ENCODE results near the gene ZNF770.

Gene ZNF770, protein sequence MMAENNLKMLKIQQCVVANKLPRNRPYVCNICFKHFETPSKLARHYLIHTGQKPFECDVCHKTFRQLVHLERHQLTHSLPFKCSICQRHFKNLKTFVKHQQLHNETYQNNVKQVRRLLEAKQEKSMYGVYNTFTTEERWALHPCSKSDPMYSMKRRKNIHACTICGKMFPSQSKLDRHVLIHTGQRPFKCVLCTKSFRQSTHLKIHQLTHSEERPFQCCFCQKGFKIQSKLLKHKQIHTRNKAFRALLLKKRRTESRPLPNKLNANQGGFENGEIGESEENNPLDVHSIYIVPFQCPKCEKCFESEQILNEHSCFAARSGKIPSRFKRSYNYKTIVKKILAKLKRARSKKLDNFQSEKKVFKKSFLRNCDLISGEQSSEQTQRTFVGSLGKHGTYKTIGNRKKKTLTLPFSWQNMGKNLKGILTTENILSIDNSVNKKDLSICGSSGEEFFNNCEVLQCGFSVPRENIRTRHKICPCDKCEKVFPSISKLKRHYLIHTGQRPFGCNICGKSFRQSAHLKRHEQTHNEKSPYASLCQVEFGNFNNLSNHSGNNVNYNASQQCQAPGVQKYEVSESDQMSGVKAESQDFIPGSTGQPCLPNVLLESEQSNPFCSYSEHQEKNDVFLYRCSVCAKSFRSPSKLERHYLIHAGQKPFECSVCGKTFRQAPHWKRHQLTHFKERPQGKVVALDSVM

DNA sequence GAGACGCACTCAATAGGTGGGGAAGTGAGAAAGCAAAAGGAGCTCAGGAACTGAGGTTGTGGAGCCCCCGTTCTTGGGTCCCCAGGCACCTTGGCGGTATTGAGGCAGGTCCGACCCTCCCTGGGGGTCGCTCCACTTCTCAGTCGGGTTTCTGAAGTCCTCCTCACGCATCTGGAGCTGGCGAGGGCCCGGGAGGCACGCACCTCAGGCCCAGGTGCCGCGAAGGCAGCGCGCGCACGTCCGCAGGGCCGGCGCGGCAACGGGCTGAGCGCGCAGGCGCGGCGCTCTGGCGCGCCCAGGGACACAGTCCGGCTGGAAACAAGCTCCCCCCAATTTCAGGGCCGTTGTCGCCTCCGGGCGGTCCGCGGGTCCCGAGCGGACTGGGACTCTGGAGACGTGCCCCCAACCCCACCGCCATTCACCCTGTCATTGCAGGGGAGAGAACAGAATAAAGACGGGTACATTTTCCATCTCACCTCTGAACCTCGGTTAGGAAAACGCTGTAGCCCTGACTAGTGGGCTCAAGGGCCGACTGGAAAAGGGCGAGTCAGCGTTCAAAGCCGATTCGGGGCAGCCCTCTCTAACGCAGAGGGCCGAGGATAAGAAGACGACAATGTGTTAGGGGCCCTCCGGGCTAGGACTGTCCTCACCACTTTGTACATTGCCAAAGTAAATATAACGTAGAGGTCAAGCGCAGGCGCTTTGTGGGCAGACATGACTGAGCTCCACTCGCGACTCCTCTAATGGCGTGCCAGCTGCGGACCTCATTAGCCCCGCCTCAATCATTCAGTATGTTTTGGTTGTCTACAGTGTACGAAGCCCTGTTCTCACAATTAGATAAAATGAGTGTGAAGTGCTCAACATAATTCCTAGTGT is at the start of gene ZNF770:
TSS of gene ZNF770 (minus strand) at position 261 of the 876 bp plus-strand sequence. CDS start 4,853 bp downstream, outside the sequence.
- DNase-seq = no peak

DNA sequence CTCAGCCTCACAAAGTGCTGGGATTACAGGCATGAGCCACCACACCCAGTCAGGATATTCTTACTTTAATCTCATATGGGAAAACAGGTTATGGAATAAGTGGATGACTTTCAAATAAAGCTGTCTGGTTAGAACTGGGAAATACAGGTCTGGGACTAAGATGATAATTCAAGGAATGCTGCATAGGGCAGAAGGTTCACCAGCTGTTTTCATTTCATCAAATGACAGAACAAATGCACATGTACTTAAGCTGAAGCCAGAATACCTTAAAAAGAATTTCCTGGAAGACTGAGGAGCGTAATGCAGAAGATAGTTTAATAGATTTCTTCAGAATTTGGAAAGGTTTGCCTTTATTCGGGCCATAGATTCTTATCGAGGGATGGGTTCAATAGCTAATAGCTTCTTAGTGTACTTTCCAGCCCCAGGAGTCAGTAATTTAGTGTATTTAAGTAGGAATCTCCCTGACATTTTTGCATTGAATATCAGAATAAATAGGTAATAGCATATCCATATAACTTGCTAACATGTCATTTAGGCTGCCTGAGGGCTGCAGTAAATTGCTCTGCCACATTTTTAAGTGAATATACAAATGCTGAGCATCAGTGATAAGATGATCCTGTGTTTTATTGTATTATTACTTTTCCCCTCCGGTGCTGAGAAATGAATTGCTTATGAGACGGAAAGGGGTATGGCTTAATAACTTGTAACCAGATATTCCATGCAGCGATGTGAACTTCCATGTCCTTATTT is 40.3 kb upstream of the ZNF770 start:
- no peak for DNase-seq

DNA sequence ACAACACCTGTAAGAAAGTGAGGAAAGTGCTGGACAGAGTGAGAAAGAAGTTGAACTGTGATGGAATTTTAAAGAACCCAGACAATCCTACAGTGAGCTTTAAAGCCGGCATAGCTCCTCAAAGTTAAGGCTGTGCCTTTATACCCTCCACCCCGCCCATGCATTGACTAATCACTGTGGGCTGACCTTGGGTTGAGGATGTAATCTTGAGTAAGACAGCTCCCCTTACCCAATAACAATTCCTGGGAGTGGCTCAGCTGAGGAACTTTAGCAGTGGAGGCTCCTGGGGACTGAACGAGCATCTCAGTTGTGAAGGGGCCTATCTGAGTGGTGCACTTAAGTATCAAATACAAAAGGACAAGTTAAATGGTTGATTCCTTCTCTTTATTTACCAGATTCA is 35.7 kb upstream of the ZNF770 start:
- no peak for DNase-seq

DNA sequence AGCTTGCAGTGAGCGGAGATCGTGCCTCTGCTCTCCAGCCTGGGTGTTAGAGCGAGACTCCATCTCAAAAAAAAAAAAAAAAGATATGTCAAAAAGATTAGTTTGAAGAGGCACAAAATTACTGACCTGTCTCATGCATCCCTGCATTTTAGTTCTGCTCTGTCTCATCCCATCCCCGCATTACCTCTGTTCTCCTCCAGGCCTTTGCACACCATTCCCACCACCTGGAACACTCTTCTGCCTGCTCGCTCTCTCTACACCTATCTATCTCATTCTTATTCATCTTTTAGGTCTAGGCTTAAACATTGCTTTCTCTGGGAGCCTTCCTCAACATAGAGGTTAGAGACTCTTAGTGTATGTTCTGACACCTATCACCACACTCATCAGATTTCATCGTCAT is 32.9 kb upstream of the ZNF770 start:
- no peak for DNase-seq

DNA sequence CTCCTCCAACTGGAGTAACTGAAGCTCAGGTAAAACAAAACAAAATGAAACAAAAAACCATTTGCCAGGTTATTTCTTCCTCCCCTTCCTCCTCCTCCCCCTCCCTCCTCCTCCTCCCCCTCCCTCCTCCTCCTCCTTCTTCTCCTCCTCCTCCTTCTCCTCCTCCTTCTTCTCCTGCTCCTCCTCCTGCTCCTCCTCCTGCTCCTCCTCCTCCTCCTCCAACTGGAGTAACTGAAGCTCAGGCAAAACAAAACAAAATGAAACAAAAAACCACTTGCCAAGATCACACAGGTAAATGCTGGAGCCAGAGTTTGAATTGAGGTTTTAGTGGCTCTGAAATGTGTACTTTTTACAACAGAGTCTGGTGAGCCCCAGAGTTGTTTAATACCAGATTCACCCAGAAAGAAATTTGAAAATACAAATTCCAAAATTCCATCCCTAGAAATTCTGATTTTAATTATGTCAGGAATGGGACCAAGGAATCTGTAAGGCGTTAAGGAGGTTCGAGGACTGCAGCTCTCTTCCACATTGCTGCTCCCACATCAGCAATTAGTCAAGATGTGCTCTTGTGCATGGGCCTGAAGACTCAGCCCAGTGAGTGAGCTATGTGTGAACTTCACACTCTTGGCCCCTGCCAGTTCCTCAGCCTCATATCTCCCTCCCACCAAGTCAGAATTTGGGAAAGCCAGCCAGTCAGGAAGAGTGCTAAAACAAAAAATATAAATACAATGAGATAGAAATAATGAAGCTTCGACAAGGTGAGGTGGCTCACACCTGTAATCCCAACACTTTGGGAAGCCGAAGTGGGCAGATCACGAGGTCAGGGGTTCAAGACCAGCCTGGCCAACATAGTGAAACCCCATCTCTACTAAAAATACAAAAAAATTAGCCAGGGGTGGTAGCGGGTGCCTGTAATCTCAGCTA is 31.6 kb upstream of the ZNF770 start:
- no peak for DNase-seq

DNA sequence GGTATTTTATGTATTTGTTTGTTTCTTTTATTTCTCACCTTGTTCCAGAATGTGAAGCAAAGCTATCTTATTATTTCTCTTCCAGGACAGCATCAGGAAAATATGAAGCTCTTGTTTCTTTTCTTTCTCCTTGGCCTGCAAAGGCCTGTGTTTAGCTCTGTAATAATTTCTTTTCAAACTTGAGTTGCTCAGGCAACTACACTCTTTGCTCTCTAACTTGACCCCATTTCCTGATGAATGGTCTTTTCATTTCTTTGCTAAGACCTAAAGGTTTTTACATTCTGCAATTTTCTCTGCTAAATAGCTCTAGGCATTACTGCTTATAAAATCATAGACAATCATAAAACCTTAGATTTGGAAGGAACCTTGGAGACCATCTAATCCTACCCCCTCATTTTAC is 26.2 kb upstream of the ZNF770 start:
- DNase-seq = no peak

DNA sequence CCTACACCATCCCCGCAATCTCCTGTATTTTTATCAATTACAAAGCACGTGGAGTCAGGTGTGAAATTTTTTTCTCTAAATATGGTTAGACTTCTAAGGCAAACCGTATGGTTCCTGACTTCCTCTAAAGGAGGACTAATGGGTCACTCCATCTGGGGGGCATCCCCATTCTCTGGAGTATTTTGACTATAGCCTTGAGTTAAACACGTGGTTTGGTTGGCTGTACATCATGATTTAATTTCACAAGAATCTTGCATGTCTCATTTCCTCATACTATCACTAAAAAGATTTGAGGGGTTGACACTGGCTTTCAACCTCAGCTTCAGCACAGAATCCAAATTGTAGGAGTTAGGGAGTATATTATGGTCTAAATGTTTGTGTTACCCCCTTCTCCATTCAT is 25.3 kb upstream of the ZNF770 start:
- DNase-seq = no peak

DNA sequence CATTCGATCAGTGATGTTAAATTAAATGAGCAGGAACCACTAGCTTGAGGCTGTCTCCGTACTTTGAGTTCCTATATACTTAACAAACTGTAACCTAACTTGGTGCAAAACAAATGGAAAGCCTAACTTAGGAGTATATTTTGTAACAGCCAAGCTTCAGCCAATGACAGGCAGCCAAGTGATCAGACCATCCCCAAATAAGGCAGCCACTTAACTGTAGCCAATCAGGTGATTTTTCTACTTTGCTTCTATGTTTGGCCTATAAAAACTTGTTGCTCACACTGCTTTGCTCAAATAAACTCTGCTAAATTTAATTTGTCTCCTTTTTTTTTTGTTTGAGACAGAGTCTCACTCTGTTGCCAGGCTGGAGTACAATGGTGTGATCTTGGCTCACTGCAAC is 19.3 kb upstream of the ZNF770 start:
- no peak for DNase-seq

DNA sequence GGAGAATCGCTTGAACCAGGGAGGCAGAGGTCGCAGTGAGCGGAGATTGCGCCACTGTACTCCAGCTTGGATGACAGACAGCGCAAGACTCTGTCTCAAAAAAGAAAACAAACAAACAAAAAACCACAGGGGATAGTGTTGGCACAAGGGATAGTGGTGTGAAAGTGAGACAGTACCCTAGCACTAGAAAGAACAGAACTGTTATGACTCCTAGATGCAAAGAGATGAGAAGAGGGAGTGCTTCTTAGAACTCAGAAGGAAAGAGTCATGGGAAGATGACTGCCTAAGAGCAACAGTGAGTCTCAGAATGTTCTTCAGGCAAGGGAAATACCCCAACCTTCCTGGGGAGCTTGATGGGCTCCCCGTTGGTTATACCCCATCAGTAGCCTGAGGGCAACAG is 17.8 kb upstream of the ZNF770 start:
- no peak for DNase-seq

DNA sequence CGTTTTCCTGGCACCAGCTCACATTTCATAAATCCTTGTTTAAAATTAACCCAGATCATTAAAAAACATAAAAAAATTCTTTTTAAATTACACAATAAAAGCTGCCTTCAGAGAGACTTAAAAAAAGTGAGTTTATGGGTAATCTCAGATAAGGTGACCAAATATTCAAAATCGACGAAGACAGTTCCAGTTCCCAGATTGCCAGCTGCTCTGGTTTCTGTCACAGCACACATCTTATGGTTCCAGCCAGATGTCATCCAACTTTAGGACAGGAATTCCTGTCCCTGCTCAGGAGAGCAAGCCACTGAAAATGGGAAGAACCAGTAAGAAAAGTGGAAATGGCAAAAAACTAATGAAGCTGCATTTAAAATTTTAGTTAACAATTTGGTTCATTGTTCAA is 15.8 kb upstream of the ZNF770 start:
- no peak for DNase-seq

DNA sequence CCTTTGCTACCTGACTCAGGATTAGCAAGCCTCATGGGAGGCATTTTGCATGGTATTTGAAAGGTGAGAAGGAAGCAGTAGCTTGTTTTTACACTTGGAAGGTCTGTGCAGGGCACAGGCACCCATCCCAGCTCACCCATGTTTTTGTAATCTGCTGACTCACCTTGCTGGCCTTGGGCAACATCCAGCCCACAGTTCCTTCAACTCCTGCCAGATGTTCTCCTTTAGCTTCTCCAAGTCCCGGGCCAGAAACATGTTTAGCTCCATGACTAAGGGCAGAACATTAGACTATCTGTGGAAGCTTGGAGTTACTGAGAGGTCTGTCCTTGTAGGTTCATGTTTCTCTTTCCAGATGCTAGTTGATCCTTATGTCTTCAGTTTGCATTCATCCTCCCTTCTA is 12.4 kb upstream of the ZNF770 start:
- DNase-seq = no peak

DNA sequence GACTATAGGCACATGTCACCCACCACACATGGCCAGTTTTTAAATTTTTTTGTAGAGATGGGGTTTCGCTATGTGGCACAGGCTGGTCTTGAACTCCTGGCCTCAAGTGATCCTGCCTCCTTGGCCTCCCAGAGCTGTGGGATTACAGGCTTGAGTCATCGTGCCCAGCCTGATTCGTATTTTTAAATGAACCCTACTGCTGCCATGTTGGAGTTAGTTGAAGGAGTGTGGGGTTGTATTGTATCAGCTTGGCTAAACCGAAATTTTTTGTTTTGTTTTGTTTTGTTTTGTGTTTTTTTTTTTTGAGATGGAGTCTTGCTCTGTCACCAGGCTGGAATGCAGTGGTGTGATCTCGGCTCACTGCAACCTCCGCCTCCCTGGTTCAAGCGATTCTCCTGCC is 11.8 kb upstream of the ZNF770 start:
- DNase-seq = no peak

DNA sequence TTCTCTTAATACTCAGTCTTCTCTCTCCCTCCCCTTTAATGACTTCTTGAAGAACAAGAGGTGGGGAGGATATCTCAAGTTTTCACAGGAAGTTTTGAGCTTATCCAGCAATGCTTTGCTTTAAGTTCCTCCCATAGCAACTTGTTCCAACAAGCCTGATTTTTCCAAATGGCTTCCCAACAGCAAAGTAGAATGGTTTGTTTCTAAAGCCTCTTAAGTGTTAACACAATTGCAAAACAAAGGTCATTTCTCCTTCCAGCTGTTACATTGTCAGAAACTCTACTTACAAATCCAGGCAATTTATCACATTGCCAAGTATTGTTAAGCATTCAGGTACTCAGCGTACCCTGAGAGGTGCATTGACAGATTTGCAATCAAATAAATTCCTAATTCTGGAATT is 6.8 kb upstream of the ZNF770 start:
- DNase-seq = no peak

DNA sequence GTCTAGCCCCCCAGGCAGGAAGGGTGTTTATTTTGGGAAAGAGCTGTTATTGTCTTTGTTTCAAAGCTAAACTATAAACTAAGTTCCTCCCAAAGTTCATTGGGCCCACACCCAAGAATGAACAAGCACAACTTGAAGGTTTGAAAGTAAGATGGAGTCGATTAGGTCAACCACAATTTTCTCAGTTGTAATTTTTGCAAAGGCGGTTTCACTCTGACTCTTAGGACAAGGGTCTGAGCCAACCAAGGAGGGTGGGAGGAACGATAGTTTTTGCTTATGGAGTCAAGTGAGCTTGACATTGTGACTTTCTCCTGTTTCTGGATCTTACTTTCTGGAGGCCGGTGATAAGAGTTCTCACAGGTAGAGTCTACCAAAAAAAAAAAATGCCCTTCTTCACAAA is 5.8 kb upstream of the ZNF770 start:
- no peak for DNase-seq

DNA sequence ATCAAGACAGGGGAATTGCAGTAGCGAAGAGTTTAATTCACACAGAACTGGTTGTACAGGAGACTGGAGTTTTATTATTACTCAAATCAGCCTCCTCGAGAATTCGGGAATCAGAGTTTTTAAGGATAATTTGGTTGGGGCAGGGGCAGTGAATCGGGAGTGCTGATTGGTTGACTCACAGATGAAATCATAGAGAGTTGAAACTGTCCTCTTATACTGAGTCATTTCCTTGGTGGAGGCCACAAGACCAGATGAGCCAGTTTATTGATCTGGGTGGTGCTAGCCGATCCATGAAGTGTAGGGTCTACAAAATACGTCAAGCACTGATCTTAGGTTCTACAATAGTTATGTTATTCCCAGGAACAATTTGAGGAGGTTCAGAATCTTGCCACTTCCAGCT is 5.3 kb upstream of the ZNF770 start:
- no peak for DNase-seq

DNA sequence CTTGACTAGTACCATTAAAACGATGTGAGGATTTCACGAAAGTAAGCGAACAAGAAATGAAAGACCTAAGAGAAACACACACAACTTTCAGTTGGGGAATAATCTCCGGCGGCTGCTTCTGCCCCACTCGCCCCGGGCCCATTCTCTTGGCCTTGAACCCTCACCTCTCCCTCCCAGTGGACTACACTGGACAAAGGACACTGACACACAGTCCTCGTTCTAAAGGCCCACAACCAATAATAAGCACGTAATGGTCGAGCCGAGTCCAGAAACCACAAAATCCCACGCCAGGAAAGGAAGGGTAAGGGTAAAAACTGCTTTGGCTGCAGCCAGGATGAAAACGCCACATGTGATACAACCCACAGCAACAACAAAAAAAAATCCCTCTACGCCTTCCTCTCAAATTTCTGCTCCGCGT is 469 bp downstream of the ZNF770 start:
- DNase-seq = no peak

DNA sequence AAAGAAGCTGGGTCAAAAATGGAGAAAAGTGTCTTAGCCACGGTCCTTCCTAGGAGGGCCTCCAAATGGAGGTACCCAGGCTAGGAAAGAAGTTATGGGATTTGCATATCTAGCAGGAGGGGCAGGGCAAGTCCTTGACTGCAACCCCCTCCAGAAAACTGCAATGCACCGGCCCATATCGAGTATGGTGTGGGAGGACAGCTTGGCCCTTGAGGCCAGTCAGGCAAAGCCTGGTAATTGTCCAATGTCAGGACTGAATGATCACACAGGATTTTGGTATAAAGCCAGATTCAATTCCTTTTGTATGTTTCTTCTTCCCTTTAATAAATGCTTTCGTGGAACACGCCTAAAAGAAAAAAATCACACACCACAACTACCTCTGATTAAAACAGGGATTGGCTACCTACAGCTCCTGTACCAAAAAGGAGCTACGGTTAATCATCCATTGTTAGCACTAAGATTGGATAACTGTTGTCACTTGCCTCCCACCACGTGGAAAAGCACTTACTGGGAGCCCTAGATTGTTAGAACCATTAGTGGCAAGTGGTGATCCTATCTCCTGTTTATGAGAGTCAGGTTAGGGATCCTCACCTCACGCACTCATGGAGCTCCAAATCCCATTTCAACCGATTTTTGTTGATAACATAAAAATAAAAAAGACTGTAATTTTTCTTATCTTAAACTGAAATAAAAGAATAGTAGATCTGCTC is 1.2 kb downstream of the ZNF770 start:
- no peak for DNase-seq

DNA sequence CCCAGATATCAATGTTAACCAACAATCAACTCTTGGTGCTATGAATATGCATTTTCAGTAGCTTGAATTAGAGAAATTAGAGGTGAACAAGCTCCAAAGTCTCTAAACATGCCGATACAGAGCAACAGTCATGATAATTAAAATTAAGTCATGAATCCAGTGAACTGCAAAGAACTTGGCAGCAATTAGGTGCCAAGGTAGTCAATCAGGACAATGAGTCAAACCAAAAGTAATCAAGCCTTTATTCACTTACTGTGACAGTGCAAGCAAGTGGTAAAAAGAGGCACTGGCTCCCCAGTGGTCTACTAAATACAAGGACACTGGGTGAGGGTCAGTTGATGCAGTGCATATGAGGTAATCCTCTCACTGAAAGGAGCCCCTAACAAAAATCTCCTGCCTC is 1.8 kb downstream of the ZNF770 start:
- no peak for DNase-seq

DNA sequence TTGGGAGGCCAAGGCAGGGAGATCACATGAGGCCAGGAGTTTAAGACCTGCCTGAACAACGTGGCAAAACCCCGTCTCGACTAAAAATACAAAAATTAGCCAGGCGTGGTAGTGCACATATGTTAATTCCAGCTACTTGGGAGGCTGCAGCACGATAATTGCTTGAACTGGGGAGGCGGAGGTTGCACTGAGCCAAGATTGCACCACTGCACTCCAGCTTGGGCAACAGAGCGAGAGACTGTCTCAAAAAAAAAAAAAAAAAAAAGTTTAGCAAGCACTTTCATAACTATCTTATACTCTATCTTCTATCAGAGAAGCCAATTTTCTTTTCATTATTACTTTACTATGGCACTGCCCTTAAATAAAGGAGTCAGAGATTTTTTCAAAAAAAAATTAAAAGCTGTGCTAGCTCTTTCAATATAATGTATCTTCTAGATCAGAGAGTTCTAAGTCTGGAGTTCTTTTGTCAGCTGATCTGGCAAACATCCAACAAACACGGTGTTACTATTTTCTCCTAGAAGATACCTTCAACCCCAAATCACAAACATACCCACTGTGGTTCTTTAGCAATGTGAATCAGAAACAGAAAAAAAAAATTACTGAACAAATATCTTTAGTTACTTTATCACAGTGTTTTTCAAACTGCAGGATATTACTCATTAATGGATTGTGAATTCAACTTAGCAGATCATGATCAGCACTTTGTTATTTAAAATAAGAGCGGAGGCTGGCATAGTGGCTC is 3.0 kb downstream of the ZNF770 start:
- DNase-seq = no peak

DNA sequence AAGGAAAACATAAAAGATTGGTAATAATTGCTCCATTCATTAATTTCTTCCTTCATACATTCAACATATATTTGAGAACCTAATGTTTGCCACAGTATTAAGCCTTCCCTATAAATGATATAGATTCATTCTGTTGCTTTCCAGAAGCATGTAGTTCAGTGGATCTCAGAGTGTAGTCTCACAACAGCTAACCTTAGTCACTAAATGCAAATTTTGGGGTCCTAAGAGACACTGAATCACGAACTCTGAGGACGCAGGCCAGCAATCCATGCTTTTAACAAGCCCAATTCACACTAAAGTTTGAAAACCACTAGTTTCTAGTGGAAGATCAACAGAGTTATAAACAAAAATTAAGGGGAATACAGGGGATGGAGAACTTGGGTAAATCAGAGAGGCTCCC is 11.3 kb downstream of the ZNF770 start:
- DNase-seq = no peak
